Hepatocyte (in vitro differentiated cells): ENCODE data around the gene MVB12B. TPM values are rescaled to one million over a fixed set of nuclear protein-coding genes. Genes with fewer than 3 reads are reported as not detected.

ENCODE experiments used
- DNase-seq: peaks from one replicate; pipeline ENCODE4 v3.0.0-alpha.2; 2016; ENCODE audit warnings: low spot score
- H2AFZ ChIP-seq: fragments of 200-600 bp; sonication (generic); 2 replicates; pipeline ENCODE4 v1.6.0; 2016; ENCODE audit warnings: antibody characterized with exemption, mild to moderate bottlenecking
- H3K27ac ChIP-seq: fragments of 200-600 bp; sonication (generic); 2 replicates; pipeline ENCODE4 v1.5.1; 2016; ENCODE audit warnings: mild to moderate bottlenecking
- H3K27me3 ChIP-seq: fragments of 200-600 bp; sonication (generic); 2 replicates; pipeline ENCODE4 v1.6.1; 2016
- H3K36me3 ChIP-seq: fragments of 200-600 bp; sonication (generic); replicated peaks from 2 replicates; pipeline ENCODE4 v1.5.1; 2016; ENCODE audit warnings: low read depth; ENCODE audit not compliant: insufficient read depth
- H3K4me1 ChIP-seq: fragments of 200-600 bp; sonication (generic); 2 replicates; pipeline ENCODE4 v1.5.1; 2016; ENCODE audit warnings: mild to moderate bottlenecking, moderate library complexity; ENCODE audit not compliant: insufficient read depth
- H3K4me2 ChIP-seq: fragments of 200-600 bp; sonication (generic); 2 replicates; pipeline ENCODE4 v1.6.0; 2016
- H3K4me3 ChIP-seq: fragments of 200-600 bp; sonication (generic); 2 replicates; pipeline ENCODE4 v1.5.1; 2016; ENCODE audit warnings: mild to moderate bottlenecking
- H3K79me2 ChIP-seq: fragments of 200-600 bp; sonication (generic); 2 replicates; pipeline ENCODE4 v1.6.0; 2017; ENCODE audit warnings: mild to moderate bottlenecking
- H3K9me2 ChIP-seq: fragments of 200-600 bp; sonication (generic); replicated peaks from 2 replicates; pipeline ENCODE4 v1.6.0; 2017; ENCODE audit warnings: mild to moderate bottlenecking; ENCODE audit not compliant: insufficient read depth
- H3K9me3 ChIP-seq: fragments of 200-600 bp; sonication (generic); 2 replicates; pipeline ENCODE4 v1.5.1; 2016; ENCODE audit warnings: low read depth, mild to moderate bottlenecking
- H4K20me1 ChIP-seq: fragments of 200-600 bp; sonication (generic); 2 replicates; pipeline ENCODE4 v1.6.0; 2016; ENCODE audit warnings: mild to moderate bottlenecking; ENCODE audit not compliant: insufficient read depth, poor library complexity, severe bottlenecking
- EZH2 ChIP-seq: fragments of 200-600 bp; sonication (generic); IDR thresholded peaks from 2 replicates; pipeline ENCODE4 v1.6.1; 2016; ENCODE audit warnings: antibody characterized with exemption, mild to moderate bottlenecking, borderline replicate concordance
- EZH2phosphoT487 ChIP-seq: fragments of 200-600 bp; sonication (generic); IDR thresholded peaks from one replicate; pipeline ENCODE4 v1.6.1; 2018; ENCODE audit warnings: antibody characterized with exemption, mild to moderate bottlenecking, low read depth, moderate library complexity; ENCODE audit not compliant: unreplicated experiment, severe bottlenecking
- WGBS: methylation state at CpG from one replicate; pipeline ENCODE4 v1.1.6; 2016; ENCODE audit warnings: low lambda C conversion rate; ENCODE audit errors: missing lambda C conversion rate; 5-methylcytosine and 5-hydroxymethylcytosine counted together
- polyA plus RNA-seq: library from polyadenylated mRNA; unstranded; fragments of >200 nt; fragmentation: Nextera tagmentation; extraction: Ambion mirVana; gene quantifications from 2 replicates; pipeline ENCODE4 v1.2.1, GENCODE V29; 2016
- total RNA-seq: library from RNA; depleted of rRNA; stranded (reverse); fragments of >200 nt; gene quantifications from 2 replicates; pipeline ENCODE4 v1.2.3, GENCODE V29; 2014
- TF ChIP-seq, protein P1 (sequence below): fragments of 200-600 bp; sonication (generic); IDR thresholded peaks from 2 replicates; pipeline ENCODE4 v1.5.1; 2016; ENCODE audit warnings: antibody characterized with exemption, mild to moderate bottlenecking; ENCODE audit not compliant: poor library complexity

Gene MVB12B
- total and polyA plus RNA-seq, 2 experiments from 2014 or later = 11.8 to 12.1 TPM

- Histone ChIP-seq H3K9me3 (no peaks in the 10 kb centered on the region), H3K36me3 (no peaks in the 10 kb centered on the region), H3K79me2 (no peaks in the 10 kb centered on the region), H4K20me1 (no peaks in the 10 kb centered on the region), H3K27ac (no peak overlapping the region), H3K9me2 (no peaks in the 10 kb centered on the region), H3K4me3 (no peak overlapping the region), H3K4me1 (no peaks in the 10 kb centered on the region), H3K27me3 (no peaks in the 10 kb centered on the region), H3K4me2 (no peak overlapping the region), H2AFZ (no peak overlapping the region)
- 93% methylated on average over 11 of the region's 11 CpGs for WGBS
- TF ChIP-seq, protein P1, sequence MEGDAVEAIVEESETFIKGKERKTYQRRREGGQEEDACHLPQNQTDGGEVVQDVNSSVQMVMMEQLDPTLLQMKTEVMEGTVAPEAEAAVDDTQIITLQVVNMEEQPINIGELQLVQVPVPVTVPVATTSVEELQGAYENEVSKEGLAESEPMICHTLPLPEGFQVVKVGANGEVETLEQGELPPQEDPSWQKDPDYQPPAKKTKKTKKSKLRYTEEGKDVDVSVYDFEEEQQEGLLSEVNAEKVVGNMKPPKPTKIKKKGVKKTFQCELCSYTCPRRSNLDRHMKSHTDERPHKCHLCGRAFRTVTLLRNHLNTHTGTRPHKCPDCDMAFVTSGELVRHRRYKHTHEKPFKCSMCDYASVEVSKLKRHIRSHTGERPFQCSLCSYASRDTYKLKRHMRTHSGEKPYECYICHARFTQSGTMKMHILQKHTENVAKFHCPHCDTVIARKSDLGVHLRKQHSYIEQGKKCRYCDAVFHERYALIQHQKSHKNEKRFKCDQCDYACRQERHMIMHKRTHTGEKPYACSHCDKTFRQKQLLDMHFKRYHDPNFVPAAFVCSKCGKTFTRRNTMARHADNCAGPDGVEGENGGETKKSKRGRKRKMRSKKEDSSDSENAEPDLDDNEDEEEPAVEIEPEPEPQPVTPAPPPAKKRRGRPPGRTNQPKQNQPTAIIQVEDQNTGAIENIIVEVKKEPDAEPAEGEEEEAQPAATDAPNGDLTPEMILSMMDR = no peak
- no peak for DNase-seq
Measured at GRCh38 chr9:126486276-126486675, 159.6 kb downstream of the MVB12B start.

DNA sequence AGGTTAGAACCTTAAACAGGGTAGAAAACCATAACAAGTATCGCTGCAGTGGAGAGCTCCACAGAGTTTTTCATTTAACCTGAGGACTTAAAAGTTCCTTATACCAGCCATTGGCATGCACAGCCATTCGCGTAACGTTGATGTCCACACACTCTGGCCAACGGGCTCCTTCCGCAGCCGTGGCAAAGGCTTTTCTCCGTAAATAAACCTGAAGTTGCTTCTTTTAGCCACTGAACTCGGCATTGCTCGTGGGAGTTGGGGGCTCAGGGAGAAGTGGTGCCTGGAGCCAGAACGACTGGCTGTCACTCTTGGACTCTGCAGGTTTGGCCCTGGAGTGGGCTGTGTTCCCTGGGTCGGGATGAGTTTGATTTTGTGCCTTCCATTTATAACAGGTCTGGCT, 161.2 kb downstream of the MVB12B start:
- Histone ChIP-seq H4K20me1 (no peaks in the 10 kb centered on the region), H3K4me1 (no peaks in the 10 kb centered on the region), H3K4me2 (no peak overlapping the region), H3K36me3 (no peaks in the 10 kb centered on the region), H3K9me3 (no peaks in the 10 kb centered on the region), H2AFZ (no peak overlapping the region), H3K4me3 (no peak overlapping the region), H3K9me2 (no peaks in the 10 kb centered on the region), H3K27me3 (no peaks in the 10 kb centered on the region), H3K79me2 (no peaks in the 10 kb centered on the region), H3K27ac (no peak overlapping the region)
- no peak for DNase-seq
- no peak for TF ChIP-seq EZH2phosphoT487
- TF ChIP-seq, protein P1 = no peak
- TF ChIP-seq EZH2 = no peak
- WGBS = 85% methylated on average over 12 of the region's 12 CpGs

DNA sequence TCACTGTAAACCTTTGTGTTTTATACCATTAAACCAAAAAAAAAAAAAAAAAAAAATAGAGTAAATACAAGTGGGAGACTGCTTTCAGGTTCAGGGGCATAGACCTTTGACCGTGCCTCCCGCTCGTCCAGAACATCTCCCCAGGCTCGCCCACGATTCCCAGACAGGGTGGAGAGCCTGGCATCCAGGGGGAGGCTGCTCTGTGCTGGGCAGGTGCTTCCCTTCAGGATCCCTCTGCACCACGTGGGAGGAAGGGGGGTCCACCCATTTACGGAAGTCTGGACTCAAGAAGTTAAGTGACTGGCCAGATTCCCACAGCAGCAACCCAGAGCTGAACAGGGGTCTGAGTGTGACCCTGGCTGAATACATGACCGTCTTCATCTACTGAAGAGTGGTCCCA, 161.7 kb downstream of the MVB12B start:
- Histone ChIP-seq H2AFZ (no peak overlapping the region), H3K9me3 (no peaks in the 10 kb centered on the region), H3K36me3 (no peaks in the 10 kb centered on the region), H3K4me1 (no peaks in the 10 kb centered on the region), H3K79me2 (no peaks in the 10 kb centered on the region), H3K9me2 (no peaks in the 10 kb centered on the region), H3K27ac (no peak overlapping the region), H4K20me1 (no peaks in the 10 kb centered on the region), H3K4me2 (no peak overlapping the region), H3K27me3 (no peaks in the 10 kb centered on the region), H3K4me3 (no peak overlapping the region)
- DNase-seq = no peak
- WGBS = 80% methylated on average over 8 of the region's 8 CpGs
- TF ChIP-seq, protein P1 = no peak
- no peak for TF ChIP-seq EZH2phosphoT487
- TF ChIP-seq EZH2 = no peak

- no peak overlapping the region for H3K27ac ChIP-seq
- no peaks in the 10 kb centered on the region for H3K9me3 ChIP-seq
- H3K4me3 ChIP-seq = no peak overlapping the region
- H3K9me2 ChIP-seq = no peaks in the 10 kb centered on the region
- TF ChIP-seq EZH2phosphoT487 (no peak), EZH2 (no peak)
- TF ChIP-seq, protein P1 = no peak
- H4K20me1 ChIP-seq = no peaks in the 10 kb centered on the region
- H3K36me3 ChIP-seq = no peaks in the 10 kb centered on the region
- no peaks in the 10 kb centered on the region for H3K27me3 ChIP-seq
- no peak for DNase-seq
- no peak overlapping the region for H2AFZ ChIP-seq
- H3K4me2 ChIP-seq = no peak overlapping the region
- 97% methylated on average over 8 of the region's 8 CpGs for WGBS
- H3K79me2 ChIP-seq = no peaks in the 10 kb centered on the region
- no peaks in the 10 kb centered on the region for H3K4me1 ChIP-seq
Measured at GRCh38 chr9:126488881-126489404, 162.3 kb downstream of the MVB12B start.
